Natural killer cell (primary cell): ENCODE data around the gene JPT1. TPM values are rescaled to one million over a fixed set of nuclear protein-coding genes. Genes with fewer than 3 reads are reported as not detected.

ENCODE experiments used
- ATAC-seq, 3 donors: fragments of 150-1000 bp in 2 of 3; fragments of 200-7000 bp in 1 of 3; cut with Tn5 transposase; 1 replicate in 1 of 3; 2 replicates in 2 of 3; pipeline ENCODE4 v1.10.0; 2021; ENCODE audit warnings: mild to moderate bottlenecking in 2 of 3, moderate library complexity in 2 of 3
- DNase-seq, 2 donors: peaks; one replicate each; pipeline versions ENCODE4 v3.0.0 to v3.0.0-alpha.2; 2013 to 2021; ENCODE audit warnings: mixed read lengths in 1 of 2
- H3K27ac ChIP-seq: one replicate; pipeline ENCODE4 v1.5.1; 2013; ENCODE audit warnings: mild to moderate bottlenecking, low read length
- H3K27me3 ChIP-seq: one replicate; pipeline ENCODE4 v1.6.1; 2013; ENCODE audit warnings: low read length; ENCODE audit not compliant: control insufficient read depth, insufficient read depth
- H3K36me3 ChIP-seq: one replicate; pipeline ENCODE4 v1.6.1; 2013; ENCODE audit warnings: low read length; ENCODE audit not compliant: control insufficient read depth, insufficient read depth
- H3K4me1 ChIP-seq: one replicate; pipeline ENCODE4 v1.6.1; 2013; ENCODE audit warnings: low read length; ENCODE audit not compliant: control insufficient read depth, insufficient read depth
- H3K4me3 ChIP-seq: one replicate; pipeline ENCODE4 v1.5.1; 2013; ENCODE audit warnings: low read length
- H3K9me3 ChIP-seq: one replicate; pipeline ENCODE4 v1.6.1; 2013; ENCODE audit warnings: low read length; ENCODE audit not compliant: control insufficient read depth, insufficient read depth
- H3K27ac Mint-ChIP-seq, 2 donors: one replicate each; pipeline ENCODE4 v1.8.0; 2022; ENCODE audit warnings: mild to moderate bottlenecking in 2 of 2, mixed read lengths in 2 of 2, moderate library complexity in 1 of 2
- H3K27me3 Mint-ChIP-seq, 2 donors: one replicate each; pipeline ENCODE4 v1.8.0; 2022; ENCODE audit warnings: low read depth in 2 of 2, mixed read lengths in 2 of 2
- H3K36me3 Mint-ChIP-seq: one replicate; pipeline ENCODE4 v1.8.0; 2022; ENCODE audit warnings: mixed read lengths
- H3K4me1 Mint-ChIP-seq, 2 donors: one replicate each; pipeline ENCODE4 v1.8.0; 2022; ENCODE audit warnings: mixed read lengths in 2 of 2
- H3K4me3 Mint-ChIP-seq: one replicate; pipeline ENCODE4 v1.8.0; 2022; ENCODE audit warnings: mild to moderate bottlenecking, moderate library complexity, mixed read lengths
- H3K9me3 Mint-ChIP-seq, 2 donors: one replicate each; pipeline ENCODE4 v1.8.0; 2022; ENCODE audit warnings: mixed read lengths in 2 of 2
- CTCF ChIP-seq: fragments of 200-600 bp; IDR thresholded peaks from one replicate; pipeline ENCODE4 v1.8.0; 2022; ENCODE audit warnings: antibody characterized with exemption
- WGBS: methylation state at CpG from one replicate; pipeline ENCODE4 v1.1.7; 2013; ENCODE audit warnings: missing lambda C conversion rate; ENCODE audit not compliant: insufficient coverage; 5-methylcytosine and 5-hydroxymethylcytosine counted together
- intact Hi-C: fragments of 100-400 bp; cut with micrococcal nuclease; formaldehyde crosslinking; loops from one replicate; pipeline ENCODE4 v1.14.2; 2022
- total RNA-seq, 4 donors: library from RNA; stranded (reverse); fragments of 120-200 nt in 1 of 4; gene quantifications; one replicate each; pipeline versions ENCODE4 v1.2.3 to v1.2.4, GENCODE V29; 2013 to 2022

The JPT1 gene
- total RNA-seq, 3 donors from 2014 or later (not counting 1 experiment from before 2014, with no cell fraction given), result 45.0 to 54.8 (median 50.5) TPM

- H3K9me3 Mint-ChIP-seq, result no peaks in the 10 kb centered on the region
- Histone ChIP-seq H3K36me3 (no peaks in the 10 kb centered on the region), H3K27ac (no peak overlapping the region), H3K9me3 (no peaks in the 10 kb centered on the region), H3K4me3 (no peak overlapping the region), H3K4me1 (peaks cover 4% of the 10 kb centered on the region), H3K27me3 (no peaks in the 10 kb centered on the region)
- no peaks in the 10 kb centered on the region for H3K36me3 Mint-ChIP-seq
- no peak overlapping the region for H3K4me3 Mint-ChIP-seq
- intact Hi-C loops, result no loop called here
- H3K4me1 Mint-ChIP-seq, result peaks cover 0 to 16% of the 10 kb centered on the region in 2 donors
- H3K27me3 Mint-ChIP-seq, result no peaks in the 10 kb centered on the region
- peak; percentile 31 to 81 (median 43) for ATAC-seq
- TF ChIP-seq CTCF, result no peak
- no peak overlapping the region for H3K27ac Mint-ChIP-seq
- no peak for DNase-seq
- WGBS, result 43% methylated on average over 14 of the region's 14 CpGs
Measured at GRCh38 chr17:75096082-75096625, 58.2 kb downstream of the JPT1 start.

- no peak overlapping the region for H3K27ac ChIP-seq
- H3K4me3 Mint-ChIP-seq, result no peak overlapping the region
- H3K27me3 ChIP-seq, result no peaks in the 10 kb centered on the region
- no peaks in the 10 kb centered on the region for H3K36me3 ChIP-seq
- H3K27ac Mint-ChIP-seq, result no peak overlapping the region
- no peak for TF ChIP-seq CTCF
- H3K27me3 Mint-ChIP-seq, result no peaks in the 10 kb centered on the region
- intact Hi-C loops, result no loop called here
- H3K4me1 ChIP-seq, result peaks cover 4% of the 10 kb centered on the region
- no peaks in the 10 kb centered on the region for H3K9me3 ChIP-seq
- DNase-seq, result no peak
- no peaks in the 10 kb centered on the region for H3K9me3 Mint-ChIP-seq
- ATAC-seq, result no peak
- H3K4me3 ChIP-seq, result no peak overlapping the region
- H3K4me1 Mint-ChIP-seq, result peaks cover 0 to 28% of the 10 kb centered on the region in 2 donors
- 94% methylated on average over 16 of the region's 16 CpGs for WGBS
- no peaks in the 10 kb centered on the region for H3K36me3 Mint-ChIP-seq
Measured at GRCh38 chr17:75094871-75095399, 59.4 kb downstream of the JPT1 start.

GRCh38 chr17:75093548-75094158 is 60.7 kb downstream of the JPT1 start:
- Histone ChIP-seq H3K27me3 (no peaks in the 10 kb centered on the region), H3K36me3 (no peaks in the 10 kb centered on the region), H3K4me3 (no peak overlapping the region), H3K27ac (no peak overlapping the region), H3K4me1 (peaks cover 10% of the 10 kb centered on the region), H3K9me3 (no peaks in the 10 kb centered on the region)
- Mint-ChIP-seq H3K36me3 (no peaks in the 10 kb centered on the region), H3K27ac (no peak overlapping the region), H3K4me1 (peaks cover 0 to 29% of the 10 kb centered on the region in 2 donors), H3K27me3 (no peaks in the 10 kb centered on the region), H3K9me3 (no peaks in the 10 kb centered on the region), H3K4me3 (no peak overlapping the region)
- intact Hi-C loops, result no loop called here
- TF ChIP-seq CTCF, result no peak
- DNase-seq (no peak), ATAC-seq (no peak)
- 96% methylated on average over 18 of the region's 18 CpGs for WGBS
